Embryonic facial prominence (tissue), 1 donor: ENCODE data around the gene S100A13.
"Not testable (repeated sequence)": the region's sequence is repeated elsewhere in the genome, so short reads cannot be mapped to it uniquely, and the experiment has no call there.

Experiments used
- DNase-seq: peaks from one replicate; pipeline ENCODE4 v3.0.0-alpha.2; 2016; ENCODE audit errors: extremely low spot score

S100A13 gene

GRCh38 chr1:153608089-153608682 lies 19.1 kb downstream of the S100A13 start:
- DNase-seq, result no peak

DNA sequence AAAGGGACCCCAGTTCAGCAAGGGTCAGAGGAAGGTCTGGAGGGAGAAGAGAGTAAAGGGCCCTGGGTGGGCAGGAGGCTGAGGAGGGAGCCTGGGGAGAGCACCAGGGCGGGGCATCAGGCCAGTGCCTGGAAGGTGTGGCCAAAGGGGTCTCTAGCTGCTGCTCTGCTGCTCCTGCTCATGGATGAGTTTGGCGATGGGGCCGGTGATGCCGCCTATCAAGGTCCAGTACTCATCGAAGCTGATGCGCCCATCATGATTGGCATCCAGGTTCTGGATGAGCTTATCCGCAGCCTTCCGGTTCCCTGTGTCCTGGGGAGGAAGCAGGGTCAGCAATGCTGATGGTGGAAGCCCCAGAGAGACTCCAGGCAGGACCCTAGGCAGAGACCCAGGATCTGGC lies 19.9 kb downstream of the S100A13 start:
- DNase-seq, result no peak

DNA sequence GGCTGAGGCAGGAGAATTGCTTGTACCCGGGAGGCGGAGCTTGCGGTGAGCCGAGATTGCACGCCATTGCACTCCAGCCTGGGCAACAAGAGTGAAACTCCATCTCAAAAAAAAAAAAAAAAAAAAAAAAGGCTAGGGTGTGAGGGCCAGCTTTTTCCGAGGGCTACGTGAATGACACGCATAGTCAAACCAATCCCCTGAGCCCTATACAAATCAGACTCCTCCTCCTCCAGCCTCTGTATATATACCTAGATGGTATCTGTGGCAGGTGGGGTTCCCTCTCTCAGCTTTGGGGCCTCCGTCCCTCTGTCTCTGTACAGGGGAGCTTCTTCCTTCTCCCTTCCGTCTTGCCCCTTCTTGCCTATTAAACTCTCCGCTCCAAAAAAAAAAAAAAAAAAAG lies 21.1 kb downstream of the S100A13 start:
- no peak for DNase-seq

DNA sequence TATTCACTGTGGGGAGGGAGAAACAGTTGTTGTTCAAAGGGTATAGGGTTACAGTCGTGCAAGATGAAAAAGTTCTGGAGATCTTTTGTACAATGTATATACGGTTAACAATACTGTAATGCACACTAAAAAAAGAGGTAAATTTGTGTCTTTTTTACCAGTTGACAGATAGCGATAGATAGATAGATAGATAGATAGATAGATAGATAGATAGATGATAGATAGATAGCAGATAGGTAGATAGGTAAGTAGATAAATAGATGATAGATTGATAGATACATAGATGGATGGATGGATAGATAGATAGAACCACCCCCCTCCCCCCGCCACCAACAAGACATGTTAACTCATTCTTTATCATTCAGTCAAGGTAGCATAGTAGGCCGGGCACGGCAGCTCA lies 24.6 kb downstream of the S100A13 start:
- DNase-seq, result no peak

DNA sequence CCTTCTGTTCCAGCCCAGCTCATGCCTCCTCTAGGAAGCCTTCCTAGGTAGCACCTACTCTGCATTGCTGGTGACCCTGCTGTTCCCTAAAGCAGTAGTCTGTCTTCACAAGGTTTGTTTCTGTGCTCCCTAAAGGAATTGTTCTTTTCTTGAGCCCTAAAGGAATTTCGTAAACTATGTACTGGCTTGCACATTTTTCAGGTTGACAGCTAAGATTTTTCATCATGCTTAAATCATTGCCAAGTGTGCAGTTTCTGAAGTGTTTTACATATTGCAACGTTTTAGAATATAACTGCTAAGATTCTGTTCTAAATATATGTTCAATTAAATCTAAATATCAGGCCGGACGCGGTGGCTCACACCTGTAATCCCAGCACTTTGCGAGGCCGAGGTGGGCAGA lies 27.5 kb downstream of the S100A13 start:
- no peak for DNase-seq

GRCh38 chr1:153598309-153599172 lies 28.8 kb downstream of the S100A13 start:
- DNase-seq, result no peak

GRCh38 chr1:153597206-153597605 lies 30.1 kb downstream of the S100A13 start:
- no peak for DNase-seq

GRCh38 chr1:153592748-153593147 lies 34.6 kb downstream of the S100A13 start:
- DNase-seq, result no peak

DNA sequence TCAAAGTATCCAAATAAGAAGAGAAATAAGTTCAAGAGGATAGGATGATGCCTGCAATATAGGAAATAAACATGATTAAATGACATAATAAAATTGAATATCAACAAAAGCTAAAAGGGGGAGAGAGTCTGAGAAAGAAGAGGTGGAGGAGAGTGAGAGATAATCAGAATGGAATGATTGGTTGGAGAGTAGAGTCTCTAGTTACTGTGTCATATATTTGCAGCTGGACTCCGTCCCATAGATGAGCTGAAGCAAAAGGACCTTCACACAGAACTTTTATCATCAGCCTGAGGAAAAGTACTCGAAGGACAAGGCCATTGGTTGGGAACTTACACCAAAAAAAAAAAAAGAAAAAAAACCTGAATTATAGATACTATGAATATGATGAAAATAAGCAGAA lies 38.8 kb downstream of the S100A13 start:
- no peak for DNase-seq

GRCh38 chr1:153588033-153588432 lies 39.3 kb downstream of the S100A13 start:
- DNase-seq, result not testable (repeated sequence)

DNA sequence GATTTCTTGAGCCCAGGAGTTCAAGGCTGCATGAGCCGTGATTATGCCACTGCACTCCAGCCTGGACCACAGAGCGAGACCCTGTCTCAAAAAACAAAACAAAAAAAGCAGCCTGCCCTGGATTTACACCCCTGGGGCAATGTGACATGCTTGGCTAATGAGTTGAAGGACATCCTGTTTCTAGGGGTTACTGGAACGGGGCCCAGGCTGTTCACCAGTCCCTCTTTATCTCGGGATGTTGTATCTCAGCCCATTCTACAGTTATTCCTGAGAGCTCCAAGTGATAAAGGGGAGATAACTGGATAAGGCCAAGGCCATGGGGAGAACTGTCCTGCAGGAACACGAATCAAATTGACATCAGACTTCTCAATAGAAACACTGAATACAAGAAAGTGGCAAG lies 40.0 kb downstream of the S100A13 start:
- no peak for DNase-seq

- DNase-seq, result no peak
Observed at GRCh38 chr1:153586347-153586746, 41.0 kb downstream of the S100A13 start.

DNA sequence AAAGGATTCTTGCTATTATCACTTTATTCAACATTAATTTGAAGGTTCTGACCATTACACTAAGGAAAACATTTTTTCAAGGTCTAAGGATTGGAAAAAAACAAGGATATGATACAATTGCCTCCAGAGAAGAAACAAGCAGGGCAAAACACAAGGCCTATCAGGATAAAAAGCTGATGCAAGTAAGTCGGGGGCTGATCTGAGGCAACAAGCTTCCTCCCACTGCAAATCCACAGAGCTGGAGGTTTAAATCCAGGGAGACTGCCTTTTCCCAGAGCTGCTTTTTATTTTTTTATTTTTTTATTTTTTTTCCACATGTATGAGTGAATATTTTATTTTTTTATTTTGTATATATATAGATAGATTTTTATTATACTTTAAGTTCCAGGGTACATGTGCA lies 42.3 kb downstream of the S100A13 start:
- DNase-seq, result no peak

DNA sequence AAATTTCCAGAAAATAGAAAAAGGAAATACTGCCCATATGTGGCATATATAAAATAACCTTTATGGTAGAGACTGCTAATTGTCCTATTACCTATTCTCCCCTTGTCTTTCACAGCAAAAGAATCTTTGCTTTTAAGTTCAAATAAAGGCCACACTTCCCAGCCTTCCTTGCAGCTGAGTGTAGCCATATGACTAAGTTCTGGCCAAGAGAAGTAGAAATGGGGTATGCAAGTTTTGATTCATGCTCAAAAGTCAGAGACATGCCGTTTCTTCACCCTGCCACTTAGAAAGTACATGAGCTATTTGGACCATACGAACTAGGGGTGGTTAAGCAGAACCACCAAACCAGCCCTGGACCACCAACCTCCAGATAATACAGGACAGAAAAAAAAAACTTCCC lies 43.3 kb downstream of the S100A13 start:
- DNase-seq, result no peak

- DNase-seq, result not testable (repeated sequence)
Observed at GRCh38 chr1:153583514-153583913, 43.8 kb downstream of the S100A13 start.

GRCh38 chr1:153582836-153583235 lies 44.5 kb downstream of the S100A13 start:
- not testable (repeated sequence) for DNase-seq

DNA sequence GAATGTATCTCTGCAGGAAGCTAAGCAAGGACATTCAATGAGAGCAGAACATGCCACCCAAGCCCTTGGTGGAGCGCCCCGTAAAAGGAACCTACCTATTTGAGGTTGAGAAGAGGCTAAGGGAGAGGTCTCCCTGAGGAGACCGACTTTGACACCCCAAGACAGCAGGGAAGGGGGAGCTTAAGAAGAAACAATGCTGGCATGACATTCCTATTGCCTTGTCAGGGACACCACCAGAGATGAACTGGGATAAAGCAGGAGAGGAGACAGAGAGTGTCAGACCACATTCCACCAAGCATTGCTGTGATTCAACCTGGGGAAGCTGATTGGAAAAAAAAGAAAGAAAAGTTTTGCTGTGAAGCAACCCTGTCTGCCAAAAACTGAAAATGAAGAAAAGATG lies 48.4 kb downstream of the S100A13 start:
- DNase-seq, result no peak

- DNase-seq, result no peak
Observed at GRCh38 chr1:153578490-153578889, 48.8 kb downstream of the S100A13 start.

- no peak for DNase-seq
Observed at GRCh38 chr1:153577624-153578051, 49.7 kb downstream of the S100A13 start.

GRCh38 chr1:153577138-153577537 lies 50.2 kb downstream of the S100A13 start:
- DNase-seq, result no peak

GRCh38 chr1:153575497-153575896 lies 51.8 kb downstream of the S100A13 start:
- not testable (repeated sequence) for DNase-seq

DNA sequence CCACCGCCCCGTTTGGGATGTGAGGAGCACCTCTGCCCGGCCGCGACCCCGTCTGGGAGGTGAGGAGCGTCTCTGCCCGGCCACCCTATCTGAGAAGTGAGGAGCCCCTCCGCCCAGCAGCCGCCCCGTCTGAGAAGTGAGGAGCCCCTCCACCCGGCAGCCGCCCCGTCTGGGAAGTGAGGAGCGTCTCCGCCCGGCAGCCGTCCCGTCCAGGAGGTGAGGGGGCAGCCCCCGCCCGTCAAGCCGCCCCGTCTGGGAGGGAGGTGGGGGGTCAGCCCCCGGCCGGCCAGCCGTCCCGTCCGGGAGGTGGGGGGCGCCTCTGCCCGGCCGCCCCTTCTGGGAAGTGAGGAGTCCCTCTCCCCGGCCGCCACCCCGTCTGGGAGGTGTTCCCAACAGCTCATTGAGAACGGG lies 52.2 kb downstream of the S100A13 start:
- DNase-seq, result not testable (repeated sequence)

- DNase-seq, result no peak
Observed at GRCh38 chr1:153573351-153573750, 54.0 kb downstream of the S100A13 start.
